ENCODE data around the gene PODNL1.

- TF ChIP-seq CTCF (IDR thresholded peaks at IDR 0.05; ENCODE audit: poor library complexity) = no peak
- no peak for TF ChIP-seq EZH2 (IDR thresholded peaks at IDR 0.05; ENCODE audit: borderline replicate concordance)
Observed at GRCh38 chr19:13952154-13952930, 14.1 kb upstream of the PODNL1 start, which contains the start of gene DCAF15.
